ENCODE data around the gene MINK1. TPM values are rescaled to one million over a fixed set of nuclear protein-coding genes. Genes with fewer than 3 reads are reported as not detected.

MINK1 gene
- total RNA-seq, 3 donors from 2014 or later (not counting 1 experiment from before 2014, with no cell fraction given): 103 to 122 (median 110) TPM

- Histone ChIP-seq H3K27ac (ENCODE audit: low read length) (no peak overlapping the region), H3K4me1 (ENCODE audit: control insufficient read depth, insufficient read depth, low read length) (no peaks in the 10 kb centered on the region), H3K4me3 (ENCODE audit: low read length) (no peak overlapping the region), H3K36me3 (ENCODE audit: control insufficient read depth, insufficient read depth, low read length) (peaks cover 69% of the 10 kb centered on the region), H3K27me3 (ENCODE audit: control insufficient read depth, insufficient read depth, low read length) (no peaks in the 10 kb centered on the region), H3K9me3 (ENCODE audit: control insufficient read depth, insufficient read depth, low read length) (no peaks in the 10 kb centered on the region)
- Mint-ChIP-seq H3K9me3 (no peaks in the 10 kb centered on the region), H3K27ac (peak overlapping the region in 1 of 2 donors; percentile 73), H3K4me3 (no peak overlapping the region), H3K36me3 (no peaks in the 10 kb centered on the region), H3K4me1 (peaks cover 0 to 5% of the 10 kb centered on the region in 2 donors), H3K27me3 (ENCODE audit: low read depth in 2 of 2) (no peaks in the 10 kb centered on the region)
- ATAC-seq (no peak), DNase-seq (no peak)
- TF ChIP-seq, protein P1, sequence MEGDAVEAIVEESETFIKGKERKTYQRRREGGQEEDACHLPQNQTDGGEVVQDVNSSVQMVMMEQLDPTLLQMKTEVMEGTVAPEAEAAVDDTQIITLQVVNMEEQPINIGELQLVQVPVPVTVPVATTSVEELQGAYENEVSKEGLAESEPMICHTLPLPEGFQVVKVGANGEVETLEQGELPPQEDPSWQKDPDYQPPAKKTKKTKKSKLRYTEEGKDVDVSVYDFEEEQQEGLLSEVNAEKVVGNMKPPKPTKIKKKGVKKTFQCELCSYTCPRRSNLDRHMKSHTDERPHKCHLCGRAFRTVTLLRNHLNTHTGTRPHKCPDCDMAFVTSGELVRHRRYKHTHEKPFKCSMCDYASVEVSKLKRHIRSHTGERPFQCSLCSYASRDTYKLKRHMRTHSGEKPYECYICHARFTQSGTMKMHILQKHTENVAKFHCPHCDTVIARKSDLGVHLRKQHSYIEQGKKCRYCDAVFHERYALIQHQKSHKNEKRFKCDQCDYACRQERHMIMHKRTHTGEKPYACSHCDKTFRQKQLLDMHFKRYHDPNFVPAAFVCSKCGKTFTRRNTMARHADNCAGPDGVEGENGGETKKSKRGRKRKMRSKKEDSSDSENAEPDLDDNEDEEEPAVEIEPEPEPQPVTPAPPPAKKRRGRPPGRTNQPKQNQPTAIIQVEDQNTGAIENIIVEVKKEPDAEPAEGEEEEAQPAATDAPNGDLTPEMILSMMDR (IDR thresholded peaks at IDR 0.05): no peak
- intact Hi-C loops (cut with micrococcal nuclease): no loop called here
- 94% methylated on average over 21 of the region's 23 CpGs for WGBS (ENCODE audit: insufficient coverage)
Measured at GRCh38 chr17:4892499-4893221, 59.5 kb downstream of the MINK1 start.

- ATAC-seq (no peak), DNase-seq (no peak)
- no peaks in the 10 kb centered on the region for H3K9me3 ChIP-seq (ENCODE audit: control insufficient read depth, insufficient read depth, low read length)
- WGBS (ENCODE audit: insufficient coverage): 95% methylated on average over 17 of the region's 18 CpGs
- H3K4me1 ChIP-seq (ENCODE audit: control insufficient read depth, insufficient read depth, low read length): peaks cover 2% of the 10 kb centered on the region
- TF ChIP-seq, protein P1 (IDR thresholded peaks at IDR 0.05): no peak
- no peaks in the 10 kb centered on the region for H3K9me3 Mint-ChIP-seq
- peaks cover 0 to 7% of the 10 kb centered on the region in 2 donors for H3K4me1 Mint-ChIP-seq
- no peak overlapping the region for H3K4me3 Mint-ChIP-seq
- intact Hi-C loops (cut with micrococcal nuclease): no loop called here
- peaks cover 68% of the 10 kb centered on the region for H3K36me3 ChIP-seq (ENCODE audit: control insufficient read depth, insufficient read depth, low read length)
- no peaks in the 10 kb centered on the region for H3K36me3 Mint-ChIP-seq
- H3K27ac ChIP-seq (ENCODE audit: low read length): no peak overlapping the region
- H3K27me3 ChIP-seq (ENCODE audit: control insufficient read depth, insufficient read depth, low read length): no peaks in the 10 kb centered on the region
- H3K27ac Mint-ChIP-seq: peak overlapping the region in 1 of 2 donors; percentile 73
- no peaks in the 10 kb centered on the region for H3K27me3 Mint-ChIP-seq (ENCODE audit: low read depth in 2 of 2)
- no peak overlapping the region for H3K4me3 ChIP-seq (ENCODE audit: low read length)
Measured at GRCh38 chr17:4893272-4893671, 60.1 kb downstream of the MINK1 start.

DNA sequence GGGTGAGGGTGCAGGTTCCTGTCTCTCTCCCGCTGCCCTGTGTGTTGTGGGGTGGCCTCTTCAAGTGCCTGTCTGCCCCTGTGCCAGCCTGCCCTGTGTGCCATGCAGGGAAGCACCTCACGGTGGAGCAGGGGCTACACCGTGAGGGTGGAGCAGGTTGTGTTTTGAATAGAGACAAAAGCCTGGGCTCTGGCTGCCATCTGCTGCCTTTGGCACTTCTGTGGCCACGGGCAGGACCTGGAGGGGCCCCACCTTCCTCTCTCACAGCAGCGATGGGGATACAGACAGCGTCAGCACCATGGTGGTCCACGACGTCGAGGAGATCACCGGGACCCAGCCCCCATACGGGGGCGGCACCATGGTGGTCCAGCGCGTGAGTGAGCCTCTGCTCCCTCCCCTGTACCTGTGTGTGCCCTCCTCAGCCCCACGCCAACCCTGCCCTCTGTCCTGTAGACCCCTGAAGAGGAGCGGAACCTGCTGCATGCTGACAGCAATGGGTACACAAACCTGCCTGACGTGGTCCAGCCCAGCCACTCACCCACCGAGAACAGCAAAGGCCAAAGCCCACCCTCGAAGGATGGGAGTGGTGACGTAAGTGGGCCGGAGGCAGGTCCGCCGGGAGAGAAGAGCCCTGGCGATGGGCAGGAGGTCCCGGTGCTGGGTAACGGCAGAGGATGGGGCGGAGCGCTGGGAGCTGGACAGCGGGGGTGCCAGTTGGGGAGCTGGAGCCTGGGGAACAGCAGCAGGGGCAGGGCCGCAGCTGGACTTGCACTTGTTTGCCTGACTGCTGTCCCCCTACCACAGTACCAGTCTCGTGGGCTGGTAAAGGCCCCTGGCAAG is 60.8 kb downstream of the MINK1 start:
- TF ChIP-seq, protein P1 (IDR thresholded peaks at IDR 0.05): no peak

More for the DNA sequence above, 60.8 kb downstream of the MINK1 start:
- Histone ChIP-seq H3K9me3 (ENCODE audit: control insufficient read depth, insufficient read depth, low read length) (no peaks in the 10 kb centered on the region), H3K36me3 (ENCODE audit: control insufficient read depth, insufficient read depth, low read length) (peaks cover 66% of the 10 kb centered on the region), H3K4me3 (ENCODE audit: low read length) (no peak overlapping the region), H3K4me1 (ENCODE audit: control insufficient read depth, insufficient read depth, low read length) (peaks cover 8% of the 10 kb centered on the region), H3K27me3 (ENCODE audit: control insufficient read depth, insufficient read depth, low read length) (no peaks in the 10 kb centered on the region), H3K27ac (ENCODE audit: low read length) (no peak overlapping the region)
- intact Hi-C loops (cut with micrococcal nuclease): no loop called here
- no peaks in the 10 kb centered on the region for H3K9me3 Mint-ChIP-seq
- no peak for DNase-seq
- 94% methylated on average over 31 of the region's 31 CpGs for WGBS (ENCODE audit: insufficient coverage)
- no peak overlapping the region for H3K4me3 Mint-ChIP-seq
- H3K27me3 Mint-ChIP-seq (ENCODE audit: low read depth in 2 of 2): no peaks in the 10 kb centered on the region
- peaks cover 0 to 9% of the 10 kb centered on the region in 2 donors for H3K4me1 Mint-ChIP-seq
- ATAC-seq: no peak
- H3K36me3 Mint-ChIP-seq: no peaks in the 10 kb centered on the region
- H3K27ac Mint-ChIP-seq: no peak overlapping the region
